Spleen (tissue), 11 donors: ENCODE results near the gene MYH15. TPM values are rescaled to one million over a fixed set of nuclear protein-coding genes. Genes with fewer than 3 reads are reported as not detected.

ENCODE experiments used
- DNase-seq: peaks from one replicate; pipeline ENCODE4 v3.0.0-alpha.2; 2020
- H3K27ac ChIP-seq, 8 donors: fragments of 200-600 bp; sonication (generic) in 7 of 8; 1 replicate in 4 of 8; 2 replicates in 4 of 8; pipeline versions ENCODE4 v1.5.0 to v1.8.0; 2016 to 2021; ENCODE audit warnings: inconsistent platforms in 4 of 8, mild to moderate bottlenecking in 4 of 8, moderate library complexity in 1 of 8
- H3K27me3 ChIP-seq, 7 donors: fragments of 200-600 bp; sonication (generic) in 6 of 7; replicated peaks in 1 of 7; 1 replicate in 4 of 7; 2 replicates in 3 of 7; pipeline versions ENCODE4 v1.5.0 to v1.8.0; 2016 to 2021; ENCODE audit warnings: inconsistent platforms in 3 of 7, mild to moderate bottlenecking in 1 of 7
- H3K36me3 ChIP-seq, 6 donors: fragments of 200-600 bp; sonication (generic) in 5 of 6; 1 replicate in 4 of 6; 2 replicates in 2 of 6; pipeline versions ENCODE4 v1.5.0 to v1.8.0; 2016 to 2021; ENCODE audit warnings: inconsistent platforms in 2 of 6
- H3K4me1 ChIP-seq, 6 donors: fragments of 200-600 bp; sonication (generic) in 5 of 6; 1 replicate in 3 of 6; 2 replicates in 3 of 6; pipeline versions ENCODE4 v1.5.0 to v1.8.0; 2016 to 2021; ENCODE audit warnings: inconsistent platforms in 3 of 6
- H3K4me3 ChIP-seq, 8 donors: fragments of 200-600 bp; sonication (generic) in 7 of 8; 1 replicate in 4 of 8; 2 replicates in 4 of 8; pipeline versions ENCODE4 v1.5.0 to v1.8.0; 2016 to 2021; ENCODE audit warnings: inconsistent platforms in 4 of 8, mild to moderate bottlenecking in 4 of 8, moderate library complexity in 2 of 8
- H3K9me3 ChIP-seq, 8 donors: fragments of 200-600 bp; sonication (generic) in 7 of 8; 1 replicate in 4 of 8; 2 replicates in 4 of 8; pipeline versions ENCODE4 v1.5.0 to v1.8.0; 2016 to 2021; ENCODE audit warnings: inconsistent platforms in 4 of 8
- POLR2A ChIP-seq, 3 donors: fragments of 450-650 bp; IDR thresholded peaks; one replicate each; pipeline ENCODE4 v1.5.1; 2017; ENCODE audit warnings: antibody characterized with exemption in 3 of 3, mild to moderate bottlenecking in 1 of 3
- POLR2AphosphoS5 ChIP-seq, 3 donors: sonication (generic); formaldehyde crosslinking; IDR thresholded peaks; one replicate each; pipeline ENCODE4 v1.5.1; 2017; ENCODE audit warnings: antibody characterized with exemption in 3 of 3
- WGBS, 5 donors: extraction: QIAGEN DNeasy Blood & Tissue Kit in 3 of 5; methylation state at CpG; one replicate each; pipeline versions ENCODE4 v1.1.5 to v1.1.7; 2013 to 2018; 5-methylcytosine and 5-hydroxymethylcytosine counted together
- intact Hi-C: fragments of 100-400 bp; cut with DNase I; formaldehyde crosslinking; loops from one replicate; pipeline ENCODE4 v1.15.0; 2023; ENCODE audit warnings: low total_unique reads
- polyA plus RNA-seq, 3 donors: library from polyadenylated mRNA; stranded (reverse); fragments of 200-250 nt; gene quantifications; one replicate each; pipeline ENCODE4 v1.2.1, GENCODE V29; 2013
- total RNA-seq, 7 donors: library from RNA; depleted of rRNA in 3 of 7; stranded (reverse); fragments of >200 nt in 3 of 7; fragmentation: NEBNext Ultra II Directional in 4 of 7; extraction: Animal tissue kit (Norgen Biotek cat#: 25700) in 4 of 7; gene quantifications; one replicate each; pipeline versions ENCODE4 v1.1.0 to v1.2.1, GENCODE V29; 2016 to 2021
- TF ChIP-seq, protein P1 (sequence below), 11 experiments: fragments of 200-600 bp in 7 of 11; fragments of 450-650 bp in 4 of 11; sonication (generic) in 4 of 11; IDR thresholded peaks in 8 of 11; conservative IDR thresholded peaks in 3 of 11; 1 replicate in 7 of 11; 2 replicates in 4 of 11; pipeline versions ENCODE4 v1.4.0 to v1.8.0; 2016 to 2021; ENCODE audit warnings: antibody characterized with exemption in 11 of 11, inconsistent platforms in 4 of 11, mild to moderate bottlenecking in 1 of 11
- donor health status: healthy with polysubstance abuse.
- donor health status: DM: no; HTN: no; CAD: no; lungs with moderate emphysema.
- donor health status: DM: no; HTN: no; CAD: no.
- donor health status: Bipolar disorder and iron deficiency.
- donor health status: healthy.
- donor health status: DM: no; HTN: no; CAD: no.
- donor health status: DM: yes; HTN: yes; CAD: no.

Gene MYH15
- total and polyA plus RNA-seq, 10 donors, result 0.02 to 3.0 (median 0.18) TPM

DNA sequence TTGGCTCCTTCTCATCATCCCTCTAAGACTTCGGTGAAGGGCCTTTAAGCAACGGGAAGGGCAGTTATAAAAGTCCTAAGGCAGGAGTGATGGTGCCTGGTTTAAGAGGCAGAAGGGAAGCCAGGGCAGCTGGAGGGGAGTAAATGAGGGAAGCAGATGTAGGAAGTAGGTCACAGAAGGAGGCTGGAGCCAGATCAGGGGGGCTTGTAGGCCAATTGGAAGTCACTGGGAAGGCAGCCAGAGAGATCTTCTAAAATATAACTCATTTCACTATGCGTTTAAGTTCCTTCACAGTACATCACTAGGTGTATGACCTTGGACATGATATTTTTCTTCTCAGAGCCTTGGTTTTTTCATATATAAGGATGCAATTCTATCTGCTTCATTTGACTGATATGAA, 94.7 kb downstream of the MYH15 start:
- Histone ChIP-seq H3K27ac (no peak overlapping the region), H3K4me1 (no peaks in the 10 kb centered on the region), H3K4me3 (no peak overlapping the region), H3K27me3 (no peaks in the 10 kb centered on the region), H3K9me3 (no peaks in the 10 kb centered on the region), H3K36me3 (no peaks in the 10 kb centered on the region)
- 56 to 68% (median 61%) methylated on average over 3 of the region's 3 CpGs for WGBS, 5 donors
- TF ChIP-seq, protein P1, sequence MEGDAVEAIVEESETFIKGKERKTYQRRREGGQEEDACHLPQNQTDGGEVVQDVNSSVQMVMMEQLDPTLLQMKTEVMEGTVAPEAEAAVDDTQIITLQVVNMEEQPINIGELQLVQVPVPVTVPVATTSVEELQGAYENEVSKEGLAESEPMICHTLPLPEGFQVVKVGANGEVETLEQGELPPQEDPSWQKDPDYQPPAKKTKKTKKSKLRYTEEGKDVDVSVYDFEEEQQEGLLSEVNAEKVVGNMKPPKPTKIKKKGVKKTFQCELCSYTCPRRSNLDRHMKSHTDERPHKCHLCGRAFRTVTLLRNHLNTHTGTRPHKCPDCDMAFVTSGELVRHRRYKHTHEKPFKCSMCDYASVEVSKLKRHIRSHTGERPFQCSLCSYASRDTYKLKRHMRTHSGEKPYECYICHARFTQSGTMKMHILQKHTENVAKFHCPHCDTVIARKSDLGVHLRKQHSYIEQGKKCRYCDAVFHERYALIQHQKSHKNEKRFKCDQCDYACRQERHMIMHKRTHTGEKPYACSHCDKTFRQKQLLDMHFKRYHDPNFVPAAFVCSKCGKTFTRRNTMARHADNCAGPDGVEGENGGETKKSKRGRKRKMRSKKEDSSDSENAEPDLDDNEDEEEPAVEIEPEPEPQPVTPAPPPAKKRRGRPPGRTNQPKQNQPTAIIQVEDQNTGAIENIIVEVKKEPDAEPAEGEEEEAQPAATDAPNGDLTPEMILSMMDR (IDR thresholded peaks at IDR 0.05 in 8 of 11, conservative IDR thresholded peaks at IDR 0.05 in 3 of 11), result no peak
- TF ChIP-seq POLR2A (IDR thresholded peaks at IDR 0.05) (no peak), POLR2AphosphoS5 (IDR thresholded peaks at IDR 0.05) (no peak)
- DNase-seq, result no peak
- intact Hi-C loops, result no loop called here

DNA sequence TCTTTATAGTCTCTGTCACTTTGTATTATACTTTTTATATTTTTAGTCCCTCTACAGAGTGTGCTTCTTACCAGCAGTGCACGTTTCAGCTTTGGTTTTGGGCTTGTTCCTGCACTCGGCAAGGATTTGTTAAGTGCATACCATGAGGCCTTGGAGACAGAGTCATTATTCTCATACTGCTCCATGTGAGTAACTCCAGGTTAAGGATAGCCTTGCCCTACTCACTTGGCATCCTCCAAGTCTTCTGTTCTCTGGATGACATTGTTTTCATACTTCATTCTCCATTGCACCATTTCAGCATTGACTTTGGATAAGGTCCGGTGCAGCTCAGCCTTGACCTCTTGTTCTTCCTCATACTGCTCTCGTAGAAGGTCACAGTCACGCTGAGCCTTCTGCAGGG, 96.4 kb downstream of the MYH15 start:
- no peak for DNase-seq
- intact Hi-C loops, result no loop called here
- Histone ChIP-seq H3K27me3 (no peaks in the 10 kb centered on the region), H3K4me3 (no peak overlapping the region), H3K27ac (no peak overlapping the region), H3K4me1 (no peaks in the 10 kb centered on the region), H3K9me3 (no peaks in the 10 kb centered on the region), H3K36me3 (no peaks in the 10 kb centered on the region)
- 75 to 93% (median 80%) methylated on average over 5 of the region's 5 CpGs for whole genome bisulfite sequencing, 5 donors
- TF ChIP-seq, protein P1 (IDR thresholded peaks at IDR 0.05 in 8 of 11, conservative IDR thresholded peaks at IDR 0.05 in 3 of 11), result no peak
- no peak for TF ChIP-seq POLR2A (IDR thresholded peaks at IDR 0.05)
- no peak for TF ChIP-seq POLR2AphosphoS5 (IDR thresholded peaks at IDR 0.05)

DNA sequence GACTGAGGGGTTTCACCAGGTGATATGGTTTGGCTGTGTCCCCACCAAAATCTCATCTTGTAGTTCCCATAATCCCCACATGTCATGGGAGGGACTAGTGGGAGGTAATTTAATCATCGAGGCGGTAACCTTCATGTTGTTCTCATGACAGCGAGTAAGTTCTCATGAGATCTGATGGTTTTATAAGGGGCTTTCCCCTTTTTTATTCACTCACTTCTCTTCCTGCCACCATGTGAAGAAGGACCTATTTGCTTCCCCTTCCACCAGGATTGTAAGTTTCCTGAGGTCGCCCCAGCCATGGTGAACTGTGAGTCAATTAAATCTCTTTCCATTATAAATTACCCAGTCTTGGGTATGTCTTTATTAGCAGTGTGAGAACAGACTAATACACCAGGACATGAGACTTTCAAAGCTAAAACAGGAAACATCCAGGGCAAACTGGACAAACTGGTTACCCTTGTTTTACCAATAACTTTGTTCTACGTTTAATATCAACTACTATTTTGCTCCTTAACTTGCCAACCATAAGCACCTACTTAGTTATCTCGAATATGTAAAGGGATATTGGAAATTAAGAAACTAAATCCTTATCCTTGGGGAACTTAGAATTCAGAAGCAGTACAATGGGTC, 98.2 kb downstream of the MYH15 start:
- H3K4me1 ChIP-seq, result peaks cover 0 to 13% (median 3%) of the 10 kb centered on the region in 6 donors
- H3K27me3 ChIP-seq, result no peaks in the 10 kb centered on the region
- no peaks in the 10 kb centered on the region for H3K9me3 ChIP-seq
- H3K27ac ChIP-seq, result no peak overlapping the region
- intact Hi-C loops, result no loop called here
- WGBS, 5 donors, result 88 to 96% (median 93%) methylated on average over 6 of the region's 6 CpGs
- H3K4me3 ChIP-seq, result no peak overlapping the region
- no peaks in the 10 kb centered on the region for H3K36me3 ChIP-seq
- TF ChIP-seq, protein P1 (IDR thresholded peaks at IDR 0.05 in 8 of 11, conservative IDR thresholded peaks at IDR 0.05 in 3 of 11), result no peak
- TF ChIP-seq POLR2AphosphoS5 (IDR thresholded peaks at IDR 0.05), result no peak
- TF ChIP-seq POLR2A (IDR thresholded peaks at IDR 0.05), result no peak
- DNase-seq, result no peak

DNA sequence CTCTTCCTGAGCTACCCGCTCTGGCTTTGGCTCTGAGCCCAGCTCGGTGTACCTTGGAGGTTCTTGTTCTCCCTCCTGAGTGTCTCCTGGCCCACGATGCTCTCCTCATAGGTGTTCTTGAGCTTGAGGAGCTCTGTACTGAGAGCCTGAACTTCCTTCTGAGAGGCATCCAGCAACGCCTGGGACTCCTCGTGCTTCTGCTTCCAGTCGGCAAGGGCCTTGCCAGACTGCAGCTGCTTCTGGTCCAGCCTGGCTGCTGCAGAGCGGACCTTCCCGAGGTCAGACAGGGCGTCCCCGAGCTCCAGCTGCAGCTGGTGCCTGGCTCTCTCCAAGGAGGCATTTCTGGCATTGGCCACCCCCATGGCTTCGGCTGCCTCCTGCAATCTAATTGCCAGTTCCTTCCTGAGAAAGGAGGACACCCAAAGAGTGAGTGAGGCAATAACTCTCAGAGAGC, 99.8 kb downstream of the MYH15 start:
- H3K27ac ChIP-seq, result no peak overlapping the region
- H3K27me3 ChIP-seq, result no peaks in the 10 kb centered on the region
- DNase-seq, result no peak
- intact Hi-C loops, result no loop called here
- WGBS, 5 donors, result 59 to 87% (median 79%) methylated on average over 7 to 11 of the region's 11 CpGs
- H3K36me3 ChIP-seq, result no peaks in the 10 kb centered on the region
- no peaks in the 10 kb centered on the region for H3K9me3 ChIP-seq
- H3K4me3 ChIP-seq, result no peak overlapping the region
- H3K4me1 ChIP-seq, result peaks cover 0 to 27% (median 3%) of the 10 kb centered on the region in 6 donors
- TF ChIP-seq POLR2AphosphoS5 (IDR thresholded peaks at IDR 0.05), result peak in 2 of 3 donors; percentile 32 to 39
- no peak for TF ChIP-seq POLR2A (IDR thresholded peaks at IDR 0.05)
- TF ChIP-seq, protein P1 (IDR thresholded peaks at IDR 0.05 in 8 of 11, conservative IDR thresholded peaks at IDR 0.05 in 3 of 11), result no peak
